HG02981 (cell line): ENCODE data around the gene FIGNL1.

Experiments
- ATAC-seq: cut with Tn5 transposase; IDR thresholded peaks from one replicate; pipeline ENCODE4 v1.9.1; 2021; ENCODE audit warnings: mild to moderate bottlenecking, moderate library complexity; ENCODE audit not compliant: unreplicated experiment

Gene FIGNL1

GRCh38 chr7:50428911-50429310 is 21.2 kb downstream of the FIGNL1 start:
- no peak for ATAC-seq

- no peak for ATAC-seq
Observed at GRCh38 chr7:50427518-50427917, 22.6 kb downstream of the FIGNL1 start.

DNA sequence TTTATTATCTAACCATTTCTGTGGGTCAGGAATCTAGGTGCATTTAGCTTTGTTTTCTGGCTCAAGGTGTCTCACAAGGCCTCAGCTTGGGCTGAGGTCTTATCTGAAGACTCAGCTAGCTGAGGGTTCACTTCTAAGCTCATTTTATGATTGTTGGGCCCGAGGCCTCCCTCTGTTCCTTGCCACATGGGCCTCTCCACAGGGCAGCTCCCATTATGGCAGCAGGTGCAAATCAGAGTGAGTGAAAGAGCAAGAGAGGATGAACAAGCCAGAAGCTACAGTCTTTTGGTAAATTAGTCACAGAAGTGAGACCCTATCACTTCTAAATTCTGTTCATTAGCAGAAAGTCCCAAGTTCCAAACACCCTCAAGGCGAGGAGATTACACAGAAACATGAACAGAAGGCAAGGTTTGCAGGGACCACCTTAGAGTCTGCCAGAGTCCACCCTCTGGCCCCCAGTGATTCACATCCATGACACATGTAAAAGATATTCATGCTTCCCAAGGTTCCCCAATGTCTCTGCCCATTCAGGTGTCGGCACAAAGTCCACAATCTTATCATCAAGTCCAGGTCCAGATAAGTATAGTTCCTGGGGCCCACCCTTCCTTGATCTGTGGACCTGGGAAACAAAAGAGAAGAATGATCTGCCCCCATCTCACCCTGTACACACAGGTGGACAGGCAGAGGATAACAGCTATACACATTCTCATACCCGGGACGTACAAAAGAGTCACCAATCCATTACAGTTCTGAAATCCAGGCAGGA is 23.7 kb downstream of the FIGNL1 start:
- ATAC-seq: no peak

- ATAC-seq: no peak
Observed at GRCh38 chr7:50425318-50425717, 24.8 kb downstream of the FIGNL1 start.

DNA sequence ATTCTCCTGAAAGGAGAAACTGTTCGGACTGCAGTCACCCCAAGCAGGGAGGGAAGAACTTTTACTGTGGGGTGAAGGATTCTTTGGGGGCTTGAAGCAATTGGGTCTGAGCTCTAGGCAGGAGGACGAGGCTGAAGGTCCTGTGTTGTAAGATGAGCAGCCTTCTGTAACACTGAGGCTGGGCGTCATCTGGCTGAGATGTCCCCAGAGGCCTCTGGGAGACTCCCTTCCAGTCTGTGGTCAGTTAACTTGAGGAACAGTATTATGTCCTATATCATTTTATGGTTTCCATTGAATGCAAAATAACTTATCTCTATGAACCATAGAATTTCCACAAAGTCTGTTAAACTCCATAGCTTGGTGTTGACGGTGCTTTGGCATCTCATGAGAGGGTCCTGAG is 26.3 kb downstream of the FIGNL1 start:
- ATAC-seq: no peak

DNA sequence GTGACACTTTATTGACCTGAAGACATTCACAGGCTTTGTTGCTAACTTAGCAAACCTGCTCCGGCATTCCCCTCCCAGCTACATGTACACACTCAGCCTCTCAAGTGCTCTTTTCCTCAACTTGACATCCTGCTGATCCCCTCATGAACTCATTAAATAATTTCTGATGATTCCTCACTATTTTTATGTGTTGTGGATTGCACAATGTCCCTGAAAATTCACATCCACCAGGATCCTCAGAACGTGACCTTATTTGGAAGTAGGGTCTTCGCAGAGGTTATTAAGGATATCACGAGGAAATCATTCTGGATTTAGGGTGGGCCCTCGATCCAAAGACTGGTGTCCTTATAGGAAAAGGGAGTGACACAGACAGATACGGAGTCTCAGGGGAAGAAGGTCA is 27.3 kb downstream of the FIGNL1 start:
- no peak for ATAC-seq

DNA sequence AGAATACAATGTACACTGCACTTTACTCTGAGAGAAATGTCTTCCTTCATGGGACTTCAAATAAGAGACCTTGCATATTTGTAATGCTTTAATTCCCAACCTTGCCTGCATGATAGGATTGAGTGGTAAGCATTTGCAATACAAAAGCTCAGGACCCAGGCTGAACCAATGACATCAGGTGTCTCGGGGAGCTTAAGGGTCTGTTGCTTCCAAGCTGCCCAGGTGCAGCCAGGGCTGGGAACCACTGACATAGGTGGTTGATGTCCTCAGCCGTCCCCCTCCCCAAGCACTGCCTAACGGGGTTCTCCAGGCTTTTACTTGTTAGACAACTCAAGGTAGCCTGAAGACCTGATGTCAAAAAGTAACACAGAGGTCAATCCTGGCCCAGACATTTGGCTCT is 29.1 kb downstream of the FIGNL1 start:
- no peak for ATAC-seq

- ATAC-seq: no peak
Observed at GRCh38 chr7:50418526-50419290, 31.4 kb downstream of the FIGNL1 start.

DNA sequence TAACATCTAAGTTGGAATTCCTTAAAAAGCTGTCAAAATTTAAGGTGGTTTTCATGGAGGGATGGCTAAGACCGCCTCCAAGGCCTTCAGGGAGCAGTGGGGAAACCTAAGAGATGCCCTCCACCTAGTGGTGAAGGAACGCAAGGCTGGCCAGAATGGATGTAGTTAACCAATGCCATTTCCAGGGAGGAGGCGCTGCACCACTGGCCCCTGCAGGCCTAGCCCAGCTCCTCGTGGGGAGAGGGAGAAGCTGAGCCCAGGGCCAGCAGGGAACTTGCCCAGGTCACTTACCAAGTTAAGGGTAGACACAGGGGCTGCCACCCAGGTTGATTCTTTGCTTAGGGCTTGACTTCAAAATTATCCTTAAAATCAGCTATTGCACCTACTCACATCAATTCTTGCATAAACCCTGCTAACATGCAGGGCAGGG is 32.0 kb downstream of the FIGNL1 start:
- ATAC-seq: peak; percentile 85

DNA sequence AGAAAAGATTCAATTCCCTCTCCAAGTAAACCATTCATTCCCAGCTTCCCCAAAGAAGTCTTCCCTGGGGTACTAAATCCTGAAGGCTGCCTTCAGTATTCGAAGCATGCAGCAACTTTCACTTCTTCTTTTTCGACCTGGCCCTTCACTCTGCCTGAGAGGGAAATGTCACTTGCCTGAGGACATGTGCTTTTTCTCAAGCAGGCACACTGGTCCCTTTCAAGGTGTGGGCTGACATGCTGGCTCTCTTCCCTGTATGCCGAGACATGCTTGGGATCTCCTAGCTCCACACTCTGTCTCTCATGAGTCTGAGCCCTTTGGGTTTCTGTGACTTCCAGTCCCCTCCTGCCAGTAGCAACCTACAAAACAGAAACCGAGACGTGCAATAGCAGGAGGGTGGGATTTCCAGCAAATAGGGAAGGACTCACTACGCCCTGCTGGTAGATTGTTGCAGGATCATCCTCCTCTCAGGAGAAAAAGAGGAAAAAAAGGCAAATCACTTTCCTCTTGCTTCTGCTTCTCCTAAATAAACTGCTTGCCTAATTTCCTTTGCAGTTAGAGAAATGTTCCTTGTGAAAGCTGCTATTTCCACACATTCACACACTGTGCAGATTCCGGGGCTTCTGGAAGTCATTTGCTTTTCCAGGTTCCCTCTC is 33.5 kb downstream of the FIGNL1 start:
- ATAC-seq: peak; percentile 76

DNA sequence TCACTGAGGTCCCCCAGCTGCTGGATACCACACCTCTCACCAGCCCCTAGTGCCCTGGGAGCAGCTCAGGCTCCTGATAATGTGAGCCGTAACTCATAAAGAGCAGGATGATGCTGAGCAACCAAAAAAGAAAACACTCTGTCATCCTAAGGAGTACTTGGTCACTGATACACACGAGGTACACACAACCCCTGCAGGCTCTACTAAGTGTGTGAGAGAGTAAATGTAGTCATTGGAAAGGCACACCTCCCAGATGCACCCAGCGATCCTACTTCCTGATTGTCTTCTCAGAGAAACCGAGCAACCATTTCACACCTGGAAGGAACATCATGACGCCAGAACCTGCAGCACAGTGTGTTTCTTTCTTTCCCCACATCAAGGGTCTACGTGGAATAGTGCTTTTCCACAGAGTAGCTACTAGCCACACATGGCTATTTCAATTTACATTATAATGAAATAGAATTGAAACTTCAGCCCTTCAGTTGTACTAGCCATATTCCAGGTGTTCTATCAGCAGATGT is 34.2 kb downstream of the FIGNL1 start:
- ATAC-seq: no peak

DNA sequence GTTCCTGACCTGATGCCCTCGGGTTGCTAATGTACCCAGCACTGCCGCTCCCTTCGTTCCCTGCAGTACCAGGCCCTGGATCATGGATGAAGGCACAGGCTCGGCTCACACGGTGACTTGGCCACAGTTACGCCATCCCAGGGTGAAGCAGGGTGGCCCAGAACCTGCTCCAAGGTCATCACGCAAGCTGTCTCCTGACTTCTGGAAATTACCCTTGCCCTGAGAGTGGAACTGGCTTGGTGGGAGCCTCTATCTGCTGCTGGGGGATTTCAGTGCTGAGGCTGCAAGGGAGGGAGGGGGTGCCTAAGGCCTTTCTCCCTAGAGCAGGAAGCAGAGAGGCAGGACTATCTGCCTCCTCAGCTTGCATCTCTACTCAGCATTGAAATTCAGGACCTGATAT is 36.6 kb downstream of the FIGNL1 start:
- no peak for ATAC-seq

DNA sequence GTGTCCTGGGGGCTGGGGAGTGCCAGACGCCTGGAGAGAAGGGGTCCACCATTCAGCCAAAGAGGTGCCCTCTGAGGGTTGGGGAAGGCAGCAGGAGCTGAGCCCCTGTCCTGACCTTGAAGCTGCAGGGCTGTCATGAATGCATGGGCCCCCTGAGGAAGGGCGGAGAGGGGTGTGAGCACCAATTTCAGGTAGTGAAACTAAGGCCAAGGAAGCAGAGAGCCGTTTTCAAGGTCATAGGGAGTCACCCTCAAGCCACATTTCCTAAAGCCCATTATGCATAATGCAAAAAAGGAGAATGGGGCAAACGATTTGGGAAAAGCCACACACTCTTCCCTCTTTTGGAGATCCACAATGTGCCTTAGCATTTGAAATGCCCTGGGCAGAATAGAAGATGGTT is 37.2 kb downstream of the FIGNL1 start:
- no peak for ATAC-seq

DNA sequence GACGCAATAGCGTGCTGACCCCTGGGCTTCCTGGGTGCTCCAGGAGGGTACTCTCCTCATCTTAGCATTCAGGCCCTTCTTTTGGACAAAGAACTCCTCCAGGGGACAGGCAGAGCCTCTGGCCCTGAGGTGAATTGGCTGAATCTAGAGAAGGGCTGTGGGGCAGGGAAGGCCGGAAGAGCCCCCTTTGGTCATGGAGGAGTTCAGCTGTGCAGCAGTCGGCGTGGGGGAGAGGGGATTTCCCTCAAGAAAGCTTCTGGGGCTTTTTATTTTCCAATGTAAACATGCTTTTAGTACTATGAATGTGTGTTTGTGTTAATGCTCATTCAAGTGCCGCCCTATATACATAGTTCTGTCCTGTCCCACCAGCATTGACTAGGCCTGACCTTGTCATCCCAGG is 38.8 kb downstream of the FIGNL1 start:
- no peak for ATAC-seq

GRCh38 chr7:50409856-50410745 is 40.0 kb downstream of the FIGNL1 start:
- peak; percentile 48 for ATAC-seq

DNA sequence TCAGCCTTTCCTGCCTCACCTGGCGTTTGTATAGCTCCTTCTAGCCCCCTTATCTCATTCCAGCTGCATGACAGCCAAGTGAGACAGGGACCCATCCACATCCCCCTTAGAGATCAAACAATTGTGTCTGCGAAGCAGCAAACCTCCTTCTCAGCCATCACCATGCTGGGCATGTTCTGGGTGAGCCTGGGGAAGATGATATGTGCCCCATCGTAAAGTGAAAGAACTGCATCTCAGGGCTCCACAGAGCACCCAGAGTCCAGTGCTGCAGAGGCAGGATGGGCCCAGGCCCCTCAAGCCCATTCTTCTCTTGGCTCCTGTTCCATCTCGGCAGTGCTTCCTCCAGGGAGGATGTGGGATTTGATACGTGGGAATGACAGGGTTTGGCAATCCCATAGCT is 43.2 kb downstream of the FIGNL1 start:
- no peak for ATAC-seq

DNA sequence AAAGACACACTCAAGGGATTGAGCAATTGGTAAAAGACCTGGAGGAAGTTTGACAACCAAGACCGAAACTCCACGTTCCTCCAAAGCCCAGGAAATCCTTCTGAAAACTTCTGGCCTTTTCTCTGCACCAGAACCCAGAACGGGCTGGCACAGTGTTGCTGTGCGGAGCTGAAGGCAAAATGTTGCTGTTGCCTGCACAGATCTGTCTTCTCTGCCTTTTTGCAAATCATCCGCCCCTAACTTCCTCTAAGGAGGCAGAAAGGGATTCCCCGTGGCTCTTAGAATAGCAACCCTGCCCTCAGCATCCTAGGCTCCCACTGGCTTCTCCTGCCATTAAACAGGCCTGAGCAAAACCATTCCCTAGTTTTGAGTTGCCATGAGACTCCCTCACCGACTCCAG is 44.9 kb downstream of the FIGNL1 start:
- no peak for ATAC-seq

- no peak for ATAC-seq
Observed at GRCh38 chr7:50404392-50404791, 45.8 kb downstream of the FIGNL1 start.

- ATAC-seq: no peak
Observed at GRCh38 chr7:50400114-50400513, 50.0 kb downstream of the FIGNL1 start.

GRCh38 chr7:50399635-50400034 is 50.5 kb downstream of the FIGNL1 start:
- ATAC-seq: no peak

GRCh38 chr7:50399206-50399605 is 50.9 kb downstream of the FIGNL1 start:
- no peak for ATAC-seq
